Neural crest cell (in vitro differentiated cells): ENCODE measurements around the gene GADD45GIP1. TPM values are rescaled to one million over a fixed set of nuclear protein-coding genes. Genes with fewer than 3 reads are reported as not detected.
A peak's percentile ranks its signal among the peaks of the same experiment; 100 is the strongest.

ENCODE experiments used
- DNase-seq: peaks from one replicate; pipeline ENCODE4 v3.0.0; 2021; ENCODE audit warnings: low read depth, mixed read lengths, low spot score
- H3K27ac Mint-ChIP-seq: one replicate; pipeline ENCODE4 v1.8.0; 2021; ENCODE audit warnings: mild to moderate bottlenecking, mixed read lengths; ENCODE audit not compliant: unreplicated experiment
- H3K27me3 Mint-ChIP-seq: 2 replicates; pipeline ENCODE4 v1.8.0; 2021; ENCODE audit warnings: low read depth, mild to moderate bottlenecking, mixed read lengths
- H3K36me3 Mint-ChIP-seq: 2 replicates; pipeline ENCODE4 v1.8.0; 2021; ENCODE audit warnings: low read depth, mild to moderate bottlenecking, mixed read lengths
- H3K4me1 Mint-ChIP-seq: 2 replicates; pipeline ENCODE4 v1.8.0; 2021; ENCODE audit warnings: mixed read lengths
- H3K4me3 Mint-ChIP-seq: one replicate; pipeline ENCODE4 v1.8.0; 2021; ENCODE audit warnings: mild to moderate bottlenecking, mixed read lengths
- H3K9me3 Mint-ChIP-seq: 2 replicates; pipeline ENCODE4 v1.8.0; 2021; ENCODE audit warnings: mixed read lengths
- CTCF ChIP-seq: fragments of 200-600 bp; sonication (generic); conservative IDR thresholded peaks from 2 replicates; pipeline ENCODE4 v1.5.0; 2021; ENCODE audit warnings: antibody characterized with exemption, mild to moderate bottlenecking
- total RNA-seq: library from RNA; stranded (reverse); gene quantifications from 2 replicates; pipeline ENCODE4 v1.2.1, GENCODE V29; 2021

Gene GADD45GIP1
- total RNA-seq, 1 donor from 2014 or later, result 26.4 TPM

- TF ChIP-seq CTCF, result no peak
- H3K27me3 Mint-ChIP-seq, result peaks cover 61% of the 10 kb centered on the region
- H3K9me3 Mint-ChIP-seq, result no peaks in the 10 kb centered on the region
- H3K4me3 Mint-ChIP-seq, result no peak overlapping the region
- no peak overlapping the region for H3K27ac Mint-ChIP-seq
- no peaks in the 10 kb centered on the region for H3K4me1 Mint-ChIP-seq
- DNase-seq, result no peak
- H3K36me3 Mint-ChIP-seq, result no peaks in the 10 kb centered on the region
Measured at GRCh38 chr19:12974301-12975220, 17.5 kb upstream of the GADD45GIP1 start.

DNA sequence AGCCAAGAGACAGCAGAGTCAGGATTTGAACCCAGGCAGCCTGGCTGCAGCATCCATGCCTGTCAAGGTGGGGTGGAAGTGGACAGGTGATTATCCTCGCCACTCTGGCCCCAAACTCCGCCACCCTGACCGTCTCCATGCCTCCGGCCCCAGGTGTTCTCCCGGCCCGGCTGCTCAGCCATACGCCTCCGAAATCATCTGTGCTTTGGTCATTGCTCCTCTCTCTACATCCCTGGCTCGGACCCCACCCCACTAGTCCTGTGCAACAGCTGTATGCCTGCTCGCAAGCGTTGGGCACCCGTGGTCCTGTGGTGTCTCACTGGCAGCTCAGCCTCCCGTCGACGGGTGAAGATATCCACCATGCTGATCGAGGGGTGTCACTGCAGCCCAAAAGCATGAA is 16.2 kb upstream of the GADD45GIP1 start:
- Mint-ChIP-seq H3K36me3 (no peaks in the 10 kb centered on the region), H3K4me3 (no peak overlapping the region), H3K27ac (no peak overlapping the region), H3K27me3 (peaks cover 49% of the 10 kb centered on the region), H3K4me1 (no peaks in the 10 kb centered on the region), H3K9me3 (no peaks in the 10 kb centered on the region)
- no peak for DNase-seq
- TF ChIP-seq CTCF, result no peak

- no peaks in the 10 kb centered on the region for H3K9me3 Mint-ChIP-seq
- H3K4me1 Mint-ChIP-seq, result peaks cover under 1% of the 10 kb centered on the region
- DNase-seq, result no peak
- H3K4me3 Mint-ChIP-seq, result no peak overlapping the region
- TF ChIP-seq CTCF, result no peak
- H3K27ac Mint-ChIP-seq, result peak overlapping the region; percentile 66
- peaks cover 33% of the 10 kb centered on the region for H3K27me3 Mint-ChIP-seq
- H3K36me3 Mint-ChIP-seq, result no peaks in the 10 kb centered on the region
Measured at GRCh38 chr19:12970070-12970820, 13.2 kb upstream of the GADD45GIP1 start.

GRCh38 chr19:12969292-12969988 is 12.4 kb upstream of the GADD45GIP1 start, which contains the start of gene DAND5:
Gene DAND5 (plus strand): TSS chr19:12969576. CDS start chr19:12969661, 85 bp downstream.
- Mint-ChIP-seq H3K9me3 (no peaks in the 10 kb centered on the region), H3K4me3 (no peak within 1 kb of the TSS), H3K27ac (peak within 1 kb of the TSS; percentile 66)

More at GRCh38 chr19:12969292-12969988, 12.4 kb upstream of the GADD45GIP1 start, which contains the start of gene DAND5:
- H3K36me3 Mint-ChIP-seq, result no peaks in the 10 kb centered on the region
- H3K27me3 Mint-ChIP-seq, result peaks cover 38% of the 10 kb centered on the region
- DNase-seq, result no peak
- no peak for TF ChIP-seq CTCF
- H3K4me1 Mint-ChIP-seq, result peaks cover 5% of the 10 kb centered on the region
